Gastrocnemius medialis (tissue), 4 donors: Measurements from ENCODE around the gene RBFOX2.

Source experiments
- POLR2A ChIP-seq, 2 donors: fragments of 450-650 bp; IDR thresholded peaks; one replicate each; pipeline ENCODE4 v1.6.1; 2017; ENCODE audit warnings: antibody characterized with exemption in 2 of 2, mild to moderate bottlenecking in 2 of 2, moderate library complexity in 2 of 2
- TF ChIP-seq, protein P1 (sequence below), 5 experiments: fragments of 450-650 bp in 3 of 5; fragments of 200-600 bp in 2 of 5; sonication (generic) in 2 of 5; IDR thresholded peaks in 4 of 5; conservative IDR thresholded peaks in 1 of 5; 1 replicate in 4 of 5; 2 replicates in 1 of 5; pipeline ENCODE4 v1.5.1; 2016 to 2019; ENCODE audit warnings: antibody characterized with exemption in 5 of 5, mild to moderate bottlenecking in 3 of 5, moderate library complexity in 3 of 5

DNA sequence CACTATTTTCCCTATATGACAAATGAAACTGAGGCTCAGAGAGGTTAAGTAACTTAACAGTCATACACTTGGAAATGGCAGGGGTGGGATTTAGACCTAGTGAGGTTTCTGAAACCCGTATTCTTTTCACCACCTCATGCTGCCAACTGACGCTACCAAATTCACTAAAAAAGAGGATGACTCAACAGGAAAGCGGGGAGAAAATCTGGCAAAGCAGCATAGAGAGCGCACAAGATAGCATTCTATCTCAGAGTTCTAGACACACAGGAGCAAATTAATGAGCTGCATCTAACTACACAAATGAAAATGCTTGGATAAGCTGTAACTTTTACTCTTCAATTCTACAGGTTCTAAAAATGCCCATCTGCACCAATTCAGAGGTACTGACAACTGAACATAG, 136.4 kb downstream of the RBFOX2 start:
- TF ChIP-seq, protein P1, sequence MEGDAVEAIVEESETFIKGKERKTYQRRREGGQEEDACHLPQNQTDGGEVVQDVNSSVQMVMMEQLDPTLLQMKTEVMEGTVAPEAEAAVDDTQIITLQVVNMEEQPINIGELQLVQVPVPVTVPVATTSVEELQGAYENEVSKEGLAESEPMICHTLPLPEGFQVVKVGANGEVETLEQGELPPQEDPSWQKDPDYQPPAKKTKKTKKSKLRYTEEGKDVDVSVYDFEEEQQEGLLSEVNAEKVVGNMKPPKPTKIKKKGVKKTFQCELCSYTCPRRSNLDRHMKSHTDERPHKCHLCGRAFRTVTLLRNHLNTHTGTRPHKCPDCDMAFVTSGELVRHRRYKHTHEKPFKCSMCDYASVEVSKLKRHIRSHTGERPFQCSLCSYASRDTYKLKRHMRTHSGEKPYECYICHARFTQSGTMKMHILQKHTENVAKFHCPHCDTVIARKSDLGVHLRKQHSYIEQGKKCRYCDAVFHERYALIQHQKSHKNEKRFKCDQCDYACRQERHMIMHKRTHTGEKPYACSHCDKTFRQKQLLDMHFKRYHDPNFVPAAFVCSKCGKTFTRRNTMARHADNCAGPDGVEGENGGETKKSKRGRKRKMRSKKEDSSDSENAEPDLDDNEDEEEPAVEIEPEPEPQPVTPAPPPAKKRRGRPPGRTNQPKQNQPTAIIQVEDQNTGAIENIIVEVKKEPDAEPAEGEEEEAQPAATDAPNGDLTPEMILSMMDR (IDR thresholded peaks at IDR 0.05 in 4 of 5, conservative IDR thresholded peaks at IDR 0.05 in 1 of 5): no peak
- TF ChIP-seq POLR2A (IDR thresholded peaks at IDR 0.05): no peak
